Esophagus squamous epithelium (tissue), 5 donors: Measurements from ENCODE around the gene HIBCH. TPM values are rescaled to one million over a fixed set of nuclear protein-coding genes. Genes with fewer than 3 reads are reported as not detected.
A peak's percentile ranks its signal among the peaks of the same experiment; 100 is the strongest.

ENCODE experiments used
- DNase-seq: peaks from one replicate; lab custom pipeline; 2025; lab: John Stamatoyannopoulos, UW
- H3K27ac ChIP-seq, 4 donors: fragments of 200-600 bp; sonication (generic); one replicate each; pipeline ENCODE4 v1.5.1; 2016 to 2019; ENCODE audit warnings: mild to moderate bottlenecking in 1 of 4
- H3K27me3 ChIP-seq, 4 donors: fragments of 200-600 bp; sonication (generic); 1 replicate in 3 of 4; 2 replicates in 1 of 4; pipeline versions ENCODE4 v1.5.1 to v1.6.0; 2017 to 2021; ENCODE audit warnings: antibody characterized with exemption in 1 of 4
- H3K36me3 ChIP-seq, 3 donors: fragments of 200-600 bp; sonication (generic); one replicate each; pipeline ENCODE4 v1.5.1; 2016 to 2019
- H3K4me1 ChIP-seq, 3 donors: fragments of 200-600 bp; sonication (generic); one replicate each; pipeline ENCODE4 v1.5.1; 2017 to 2019
- H3K4me3 ChIP-seq, 4 donors: fragments of 200-600 bp; sonication (generic); 1 replicate in 3 of 4; 2 replicates in 1 of 4; pipeline ENCODE4 v1.5.1; 2016 to 2019; ENCODE audit warnings: mild to moderate bottlenecking in 2 of 4, moderate library complexity in 1 of 4
- H3K9me3 ChIP-seq, 3 donors: fragments of 200-600 bp; sonication (generic); one replicate each; pipeline ENCODE4 v1.5.1; 2016 to 2019
- POLR2A ChIP-seq, 4 donors: fragments of 450-650 bp; IDR thresholded peaks; one replicate each; pipeline ENCODE4 v1.6.1; 2017; ENCODE audit warnings: antibody characterized with exemption in 4 of 4, mild to moderate bottlenecking in 4 of 4, moderate library complexity in 3 of 4
- WGBS, 2 donors: methylation state at CpG; one replicate each; pipeline ENCODE4 v1.1.5; 2018; 5-methylcytosine and 5-hydroxymethylcytosine counted together
- intact Hi-C: fragments of 100-400 bp; cut with DNase I; formaldehyde crosslinking; loops from one replicate; pipeline ENCODE4 v1.15.0; 2022
- total RNA-seq, 4 donors: library from RNA; depleted of rRNA; stranded (reverse); fragments of >200 nt; gene quantifications; one replicate each; pipeline ENCODE4 v1.1.0, GENCODE V29; 2016
- TF ChIP-seq, protein P1 (sequence below), 6 experiments: fragments of 450-650 bp in 4 of 6; fragments of 200-600 bp in 2 of 6; sonication (generic) in 2 of 6; IDR thresholded peaks; one replicate each; pipeline ENCODE4 v1.5.1; 2016 to 2019; ENCODE audit warnings: antibody characterized with exemption in 6 of 6, mild to moderate bottlenecking in 4 of 6, moderate library complexity in 4 of 6
- donor health status: DM: yes; HTN: yes; CAD: no.

HIBCH gene
- total RNA-seq, 4 donors from 2014 or later: 20.9 to 31.5 (median 29.9) TPM

DNA sequence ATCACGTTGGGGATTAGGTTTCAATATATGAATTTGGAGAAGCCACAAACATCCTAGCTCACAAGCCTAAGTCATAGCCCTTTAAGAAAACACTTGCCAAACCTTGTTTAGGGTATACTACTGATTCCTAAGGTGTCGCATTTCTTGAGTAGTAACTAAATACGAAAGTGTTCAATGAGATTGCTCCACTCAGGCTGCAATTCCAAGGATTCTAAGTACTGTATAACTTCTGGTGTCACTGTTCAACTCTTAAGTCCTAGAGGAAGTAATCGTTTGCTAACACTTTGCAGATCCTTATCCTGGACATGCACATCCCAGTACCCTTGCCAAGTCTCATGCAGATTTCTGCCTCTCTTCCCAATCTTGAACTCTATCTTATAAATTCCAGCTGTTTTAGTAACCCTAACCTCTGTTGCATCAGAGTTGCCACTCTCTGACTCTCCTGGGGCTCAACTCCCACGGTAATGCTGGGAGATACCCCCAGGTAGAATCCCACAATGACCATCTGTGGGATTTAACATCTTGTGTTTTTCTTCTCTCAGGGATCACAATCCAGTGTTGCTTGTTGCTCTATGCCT is 122.4 kb downstream of the HIBCH start:
- TF ChIP-seq, protein P1, sequence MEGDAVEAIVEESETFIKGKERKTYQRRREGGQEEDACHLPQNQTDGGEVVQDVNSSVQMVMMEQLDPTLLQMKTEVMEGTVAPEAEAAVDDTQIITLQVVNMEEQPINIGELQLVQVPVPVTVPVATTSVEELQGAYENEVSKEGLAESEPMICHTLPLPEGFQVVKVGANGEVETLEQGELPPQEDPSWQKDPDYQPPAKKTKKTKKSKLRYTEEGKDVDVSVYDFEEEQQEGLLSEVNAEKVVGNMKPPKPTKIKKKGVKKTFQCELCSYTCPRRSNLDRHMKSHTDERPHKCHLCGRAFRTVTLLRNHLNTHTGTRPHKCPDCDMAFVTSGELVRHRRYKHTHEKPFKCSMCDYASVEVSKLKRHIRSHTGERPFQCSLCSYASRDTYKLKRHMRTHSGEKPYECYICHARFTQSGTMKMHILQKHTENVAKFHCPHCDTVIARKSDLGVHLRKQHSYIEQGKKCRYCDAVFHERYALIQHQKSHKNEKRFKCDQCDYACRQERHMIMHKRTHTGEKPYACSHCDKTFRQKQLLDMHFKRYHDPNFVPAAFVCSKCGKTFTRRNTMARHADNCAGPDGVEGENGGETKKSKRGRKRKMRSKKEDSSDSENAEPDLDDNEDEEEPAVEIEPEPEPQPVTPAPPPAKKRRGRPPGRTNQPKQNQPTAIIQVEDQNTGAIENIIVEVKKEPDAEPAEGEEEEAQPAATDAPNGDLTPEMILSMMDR (IDR thresholded peaks at IDR 0.05): no peak
- no peak for TF ChIP-seq POLR2A (IDR thresholded peaks at IDR 0.05)
- no peak overlapping the region for H3K27ac ChIP-seq

GRCh38 chr2:190190507-190191162 is 129.0 kb downstream of the HIBCH start:
- H3K36me3 ChIP-seq: no peaks in the 10 kb centered on the region
- no peaks in the 10 kb centered on the region for H3K4me1 ChIP-seq
- no peak for TF ChIP-seq POLR2A (IDR thresholded peaks at IDR 0.05)
- TF ChIP-seq, protein P1 (IDR thresholded peaks at IDR 0.05): no peak
- intact Hi-C loops: no loop called here
- WGBS, 2 donors: 97 to 98% methylated on average over 3 of the region's 3 CpGs
- no peaks in the 10 kb centered on the region for H3K27me3 ChIP-seq
- no peak overlapping the region for H3K27ac ChIP-seq
- H3K9me3 ChIP-seq: no peaks in the 10 kb centered on the region
- no peak for DNase-seq
- H3K4me3 ChIP-seq: no peak overlapping the region

More for the DNA sequence above, 122.4 kb downstream of the HIBCH start:
- H3K27me3 ChIP-seq: no peaks in the 10 kb centered on the region
- H3K4me3 ChIP-seq: no peak overlapping the region
- DNase-seq: no peak
- intact Hi-C loops: no loop called here
- WGBS, 2 donors: 74 to 84% methylated on average over 5 of the region's 5 CpGs
- H3K4me1 ChIP-seq: no peaks in the 10 kb centered on the region
- no peaks in the 10 kb centered on the region for H3K9me3 ChIP-seq
- H3K36me3 ChIP-seq: peaks cover 0 to 41% (median 0%) of the 10 kb centered on the region in 3 donors

DNA sequence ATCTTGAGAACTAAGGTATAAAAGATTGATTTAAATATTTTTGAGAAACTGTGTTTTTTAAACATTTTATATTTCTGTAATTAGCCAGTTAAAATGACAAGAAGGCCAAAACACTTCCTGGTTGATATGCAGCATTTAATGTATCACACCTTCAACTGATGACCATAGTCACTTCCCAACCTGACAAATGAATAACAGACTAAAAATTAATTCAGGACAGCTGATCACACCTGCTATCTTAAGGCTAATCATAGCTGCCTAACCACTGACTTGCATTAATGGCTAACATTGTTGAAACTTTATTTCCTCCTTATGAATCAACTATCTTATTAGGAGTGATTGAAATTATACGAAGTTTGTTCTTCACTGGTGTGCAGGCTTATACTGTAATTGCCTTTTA is 131.3 kb downstream of the HIBCH start:
- H3K4me3 ChIP-seq: no peak overlapping the region
- no peaks in the 10 kb centered on the region for H3K27me3 ChIP-seq
- H3K36me3 ChIP-seq: no peaks in the 10 kb centered on the region
- H3K4me1 ChIP-seq: no peaks in the 10 kb centered on the region
- H3K9me3 ChIP-seq: no peaks in the 10 kb centered on the region
- TF ChIP-seq, protein P1 (IDR thresholded peaks at IDR 0.05): no peak
- no peak for TF ChIP-seq POLR2A (IDR thresholded peaks at IDR 0.05)
- no peak for DNase-seq
- WGBS, 2 donors: 85 to 94% methylated on average over 1 of the region's 1 CpG
- no peak overlapping the region for H3K27ac ChIP-seq
- intact Hi-C loops: no loop called here

- no peak for DNase-seq
- no peaks in the 10 kb centered on the region for H3K9me3 ChIP-seq
- no peaks in the 10 kb centered on the region for H3K36me3 ChIP-seq
- intact Hi-C loops: no loop called here
- 85 to 93% methylated on average over 3 of the region's 3 CpGs for WGBS, 2 donors
- H3K27ac ChIP-seq: peak overlapping the region in 1 of 4 donors; percentile 43
- H3K4me3 ChIP-seq: no peak overlapping the region
- no peaks in the 10 kb centered on the region for H3K27me3 ChIP-seq
- H3K4me1 ChIP-seq: peaks cover 0 to 3% (median 0%) of the 10 kb centered on the region in 3 donors
- TF ChIP-seq, protein P1 (IDR thresholded peaks at IDR 0.05): no peak
- TF ChIP-seq POLR2A (IDR thresholded peaks at IDR 0.05): no peak
Observed at GRCh38 chr2:190186238-190186637, 133.4 kb downstream of the HIBCH start.

DNA sequence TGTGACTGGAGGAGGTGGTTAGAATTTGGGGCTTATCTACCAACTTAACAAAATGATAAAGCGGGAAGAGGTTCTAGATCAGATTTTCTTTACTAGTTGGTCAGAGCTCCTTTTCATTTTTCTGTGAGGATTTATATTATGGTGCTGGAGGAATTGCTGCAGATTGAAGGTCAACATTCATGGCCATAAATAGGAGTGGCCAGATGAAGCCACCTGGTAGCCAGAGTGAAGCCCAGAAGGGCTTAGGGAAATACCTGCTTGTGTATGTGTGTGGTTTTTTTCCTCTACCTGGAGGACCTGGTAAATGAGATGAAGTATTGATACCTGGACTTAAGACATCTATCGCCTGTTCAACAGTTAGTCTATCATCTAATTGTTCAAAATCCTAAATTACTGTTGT is 134.2 kb downstream of the HIBCH start:
- no peaks in the 10 kb centered on the region for H3K9me3 ChIP-seq
- intact Hi-C loops: no loop called here
- H3K27me3 ChIP-seq: no peaks in the 10 kb centered on the region
- no peak overlapping the region for H3K4me3 ChIP-seq
- 86 to 92% methylated on average over 2 of the region's 2 CpGs for WGBS, 2 donors
- H3K4me1 ChIP-seq: peaks cover 0 to 12% (median 2%) of the 10 kb centered on the region in 3 donors
- no peaks in the 10 kb centered on the region for H3K36me3 ChIP-seq
- H3K27ac ChIP-seq: no peak overlapping the region
- no peak for DNase-seq
- TF ChIP-seq, protein P1 (IDR thresholded peaks at IDR 0.05): no peak
- no peak for TF ChIP-seq POLR2A (IDR thresholded peaks at IDR 0.05)
